H7 (cell line): ENCODE measurements around the gene KLHL5. TPM values are rescaled to one million over a fixed set of nuclear protein-coding genes. Genes with fewer than 3 reads are reported as not detected.

Source experiments
- DNase-seq: peaks from one replicate; pipeline ENCODE4 v3.0.0; 2012
- H3K27me3 ChIP-seq: 2 replicates; pipeline ENCODE4 v1.6.0; 2011; ENCODE audit warnings: mild to moderate bottlenecking, low read length; ENCODE audit not compliant: control insufficient read depth, insufficient read depth
- H3K36me3 ChIP-seq: replicated peaks from 2 replicates; pipeline ENCODE4 v1.5.1; 2011; ENCODE audit warnings: low read length; ENCODE audit not compliant: control insufficient read depth, insufficient read depth
- H3K4me3 ChIP-seq: 2 replicates; pipeline ENCODE4 v1.5.1; 2011; ENCODE audit warnings: low read depth, mild to moderate bottlenecking, control low read depth, low read length, moderate library complexity; ENCODE audit not compliant: insufficient read depth
- total RNA-seq: library from RNA; depleted of rRNA; stranded (reverse); fragments of >200 nt; shearing (Covaris generic); gene quantifications from 2 replicates; pipeline ENCODE4 v1.2.3, GENCODE V29; 2014

KLHL5 gene
- total RNA-seq, 1 experiment from 2014 or later = 16.5 TPM

DNA sequence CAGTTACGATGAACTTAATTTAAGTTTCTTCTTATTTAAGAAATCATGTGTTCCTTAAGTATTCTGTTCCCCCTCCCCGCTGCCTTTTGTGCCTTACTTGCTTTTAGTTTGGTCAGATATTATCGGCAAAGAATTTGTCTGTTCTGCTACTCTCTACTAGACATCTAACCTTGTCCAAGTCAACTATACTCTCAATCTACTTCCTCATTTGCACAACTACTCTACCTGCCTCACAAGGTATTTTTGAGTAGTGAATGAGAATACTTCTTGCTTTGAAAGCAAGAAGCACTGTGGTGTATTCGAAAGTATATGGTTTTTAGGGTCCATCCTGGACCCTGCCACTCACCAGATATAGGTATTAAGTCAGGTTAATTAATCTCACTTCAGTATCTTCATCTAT lies 8.0 kb upstream of the KLHL5 start:
- Histone ChIP-seq H3K4me3 (no peak overlapping the region), H3K36me3 (no peaks in the 10 kb centered on the region), H3K27me3 (no peaks in the 10 kb centered on the region)
- no peak for DNase-seq

DNA sequence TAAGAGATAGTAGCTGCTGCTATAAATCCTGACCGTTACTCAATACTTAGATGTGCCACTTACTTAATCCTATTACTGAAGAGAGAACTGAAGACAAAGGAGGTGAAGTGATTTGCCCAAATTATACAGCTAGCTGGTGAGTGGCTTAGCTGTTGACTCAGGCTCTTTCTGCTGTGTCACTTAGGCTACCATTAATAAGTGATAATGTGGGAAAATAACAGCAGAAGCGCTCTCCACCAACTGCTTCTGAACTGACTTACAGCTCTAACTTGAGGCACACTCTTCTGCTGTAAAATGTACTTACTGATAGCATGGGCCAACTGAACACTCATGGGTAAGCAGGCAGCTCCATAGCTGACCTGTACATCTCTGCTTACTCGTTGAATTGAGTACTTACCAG lies 7.5 kb upstream of the KLHL5 start:
- H3K27me3 ChIP-seq = no peaks in the 10 kb centered on the region
- no peak overlapping the region for H3K4me3 ChIP-seq
- no peaks in the 10 kb centered on the region for H3K36me3 ChIP-seq
- DNase-seq = no peak

DNA sequence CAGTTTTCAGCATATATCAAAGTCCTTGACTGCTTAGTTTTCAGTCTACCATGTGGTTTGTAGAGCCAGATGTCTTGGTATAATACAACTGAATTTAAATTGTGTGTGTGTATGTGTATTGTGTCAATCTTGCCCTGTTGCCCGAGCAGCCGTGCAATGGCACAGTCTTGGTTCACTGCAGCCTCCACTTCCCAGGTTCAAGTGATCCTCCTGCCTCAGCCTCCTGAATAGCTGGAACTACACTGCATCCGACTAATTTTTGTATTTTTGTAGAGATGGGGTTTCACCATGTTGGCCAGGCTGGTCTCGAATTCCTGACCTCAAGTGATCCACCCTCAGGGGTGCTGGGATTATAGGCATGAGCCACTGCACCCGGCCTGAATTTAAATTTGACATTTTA lies 6.0 kb upstream of the KLHL5 start:
- H3K4me3 ChIP-seq = no peak overlapping the region
- DNase-seq = no peak
- H3K36me3 ChIP-seq = no peaks in the 10 kb centered on the region
- H3K27me3 ChIP-seq = no peaks in the 10 kb centered on the region

DNA sequence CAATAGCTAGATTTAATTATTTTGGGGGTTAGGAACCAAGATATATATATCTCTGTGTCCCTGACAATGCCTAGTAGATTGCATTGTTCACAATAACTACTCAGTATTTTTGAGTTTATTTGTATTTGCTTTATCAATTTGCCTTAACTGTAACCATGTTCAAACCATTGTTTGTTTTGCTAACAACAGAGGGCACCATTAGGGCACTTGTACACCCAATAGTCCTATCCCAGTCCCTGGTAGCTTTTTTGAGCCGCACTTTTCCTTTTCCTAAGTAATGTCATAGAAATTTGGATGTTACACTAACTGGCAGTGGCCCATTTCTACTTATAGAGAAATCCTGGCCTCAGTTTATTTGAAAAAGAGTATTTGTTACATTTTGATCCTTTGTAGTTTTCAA lies 575 bp upstream of the KLHL5 start:
- no peak overlapping the region for H3K4me3 ChIP-seq
- H3K27me3 ChIP-seq = no peaks in the 10 kb centered on the region
- H3K36me3 ChIP-seq = no peaks in the 10 kb centered on the region
- no peak for DNase-seq

DNA sequence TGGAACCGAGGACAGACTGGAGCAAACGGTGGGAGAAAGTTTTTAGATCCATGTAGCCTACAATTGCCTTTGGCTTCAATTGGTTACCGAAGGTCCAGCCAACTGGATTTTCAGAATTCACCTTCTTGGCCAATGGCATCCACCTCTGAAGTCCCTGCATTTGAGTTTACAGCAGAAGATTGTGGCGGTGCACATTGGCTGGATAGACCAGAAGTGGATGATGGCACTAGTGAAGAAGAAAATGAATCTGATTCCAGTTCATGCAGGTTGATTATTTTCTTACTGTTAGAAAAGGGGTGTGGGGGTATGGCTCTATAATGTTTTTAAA lies 702 bp downstream of the KLHL5 start:
- DNase-seq = no peak
- no peaks in the 10 kb centered on the region for H3K36me3 ChIP-seq
- no peaks in the 10 kb centered on the region for H3K27me3 ChIP-seq
- H3K4me3 ChIP-seq = no peak overlapping the region

DNA sequence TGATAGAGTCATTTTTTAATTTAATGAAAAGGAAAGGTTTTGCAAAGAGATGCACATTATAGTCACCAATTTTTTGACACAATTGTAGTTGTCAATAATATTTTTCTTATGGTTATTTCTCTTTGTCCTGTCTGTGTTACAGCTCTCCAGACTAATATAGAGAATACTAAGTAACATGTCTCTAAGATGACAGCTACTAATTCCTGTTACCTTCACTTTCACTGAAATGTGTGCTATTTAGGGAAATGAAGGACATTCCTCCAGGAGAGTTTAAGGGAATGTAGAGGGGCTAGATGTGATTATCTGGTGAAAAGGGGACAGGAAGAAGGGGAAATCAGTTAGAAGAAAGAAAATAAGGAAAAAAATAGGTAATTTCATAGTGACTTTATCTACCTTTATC lies 1.4 kb downstream of the KLHL5 start:
- DNase-seq = no peak
- Histone ChIP-seq H3K27me3 (no peaks in the 10 kb centered on the region), H3K36me3 (no peaks in the 10 kb centered on the region), H3K4me3 (no peak overlapping the region)

DNA sequence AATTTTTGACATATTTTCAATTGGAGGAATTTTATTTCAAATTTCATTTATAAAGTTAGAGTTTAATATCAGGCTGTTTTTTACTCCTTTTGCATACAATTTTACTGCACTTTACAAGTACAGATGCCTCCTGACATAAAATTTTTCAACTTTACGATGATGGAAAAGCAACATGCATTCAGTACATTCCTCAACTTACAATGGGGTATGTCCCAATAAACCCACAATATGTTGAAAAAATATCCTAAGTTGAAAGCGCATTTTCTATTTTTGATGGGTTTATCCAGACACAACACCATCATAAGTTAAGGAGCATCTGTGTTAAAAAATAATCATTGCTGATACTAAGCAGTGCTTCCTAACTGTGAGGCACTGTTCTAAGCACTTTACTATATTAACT lies 4.3 kb downstream of the KLHL5 start:
- H3K36me3 ChIP-seq = no peaks in the 10 kb centered on the region
- no peaks in the 10 kb centered on the region for H3K27me3 ChIP-seq
- no peak overlapping the region for H3K4me3 ChIP-seq
- no peak for DNase-seq

DNA sequence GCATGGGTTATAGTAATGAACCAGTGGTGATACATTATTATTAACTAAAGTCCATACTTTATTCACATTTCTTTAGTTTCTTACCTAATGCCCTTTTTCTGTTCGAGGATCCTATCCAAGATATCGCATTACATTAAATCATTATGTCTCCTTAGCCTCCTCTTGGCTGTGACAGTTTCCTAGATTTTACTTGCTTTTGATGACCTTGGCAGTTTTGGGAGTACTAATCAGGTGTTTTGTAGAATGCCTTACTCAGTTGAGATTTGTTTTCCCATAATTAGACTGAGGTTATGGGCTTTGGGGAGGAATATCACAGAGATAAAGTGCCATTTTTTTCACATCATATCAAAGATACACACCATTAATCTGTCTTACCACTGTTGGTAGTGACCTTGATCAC lies 5.0 kb downstream of the KLHL5 start:
- H3K4me3 ChIP-seq = no peak overlapping the region
- H3K27me3 ChIP-seq = no peaks in the 10 kb centered on the region
- no peak for DNase-seq
- no peaks in the 10 kb centered on the region for H3K36me3 ChIP-seq

DNA sequence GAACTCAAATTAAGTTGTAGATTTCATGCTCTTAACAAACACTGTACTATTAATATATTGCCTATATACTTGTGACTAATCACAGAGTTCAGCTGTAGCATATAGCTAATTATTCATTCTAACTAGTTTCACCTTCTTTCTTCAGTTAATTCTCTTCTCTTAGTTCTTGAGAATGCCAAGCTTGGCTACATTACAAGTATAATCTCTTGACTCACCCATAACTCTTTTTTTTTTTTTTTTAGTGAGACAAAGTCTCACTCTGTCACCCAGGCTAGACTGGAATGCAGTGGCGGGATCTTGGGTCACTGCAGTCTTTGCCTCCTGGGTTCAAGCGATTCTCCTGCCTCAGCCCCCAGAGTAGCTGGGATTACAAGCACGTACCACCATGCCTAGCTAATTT lies 5.4 kb downstream of the KLHL5 start:
- no peaks in the 10 kb centered on the region for H3K36me3 ChIP-seq
- H3K27me3 ChIP-seq = no peaks in the 10 kb centered on the region
- no peak overlapping the region for H3K4me3 ChIP-seq
- no peak for DNase-seq

DNA sequence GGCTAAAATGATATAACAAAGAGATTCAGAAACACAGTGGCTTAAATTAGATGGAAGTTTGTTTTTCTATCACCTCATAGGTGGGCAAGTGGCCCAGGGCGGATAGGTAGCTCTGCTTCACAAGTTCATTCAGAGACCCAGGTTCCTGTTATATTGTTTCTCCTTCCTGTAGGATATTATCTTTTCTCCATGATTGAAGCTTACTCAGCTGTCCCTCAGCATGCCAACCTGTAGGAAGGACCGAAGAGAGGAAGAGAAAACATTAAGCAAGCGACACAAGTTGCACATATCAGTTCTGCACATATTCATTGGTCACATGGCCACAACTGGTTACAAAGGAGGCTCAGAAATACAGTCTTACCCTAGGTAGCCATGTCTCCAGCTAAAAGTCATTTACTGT lies 6.9 kb downstream of the KLHL5 start:
- no peak for DNase-seq
- no peak overlapping the region for H3K4me3 ChIP-seq
- H3K27me3 ChIP-seq = no peaks in the 10 kb centered on the region
- H3K36me3 ChIP-seq = no peaks in the 10 kb centered on the region

DNA sequence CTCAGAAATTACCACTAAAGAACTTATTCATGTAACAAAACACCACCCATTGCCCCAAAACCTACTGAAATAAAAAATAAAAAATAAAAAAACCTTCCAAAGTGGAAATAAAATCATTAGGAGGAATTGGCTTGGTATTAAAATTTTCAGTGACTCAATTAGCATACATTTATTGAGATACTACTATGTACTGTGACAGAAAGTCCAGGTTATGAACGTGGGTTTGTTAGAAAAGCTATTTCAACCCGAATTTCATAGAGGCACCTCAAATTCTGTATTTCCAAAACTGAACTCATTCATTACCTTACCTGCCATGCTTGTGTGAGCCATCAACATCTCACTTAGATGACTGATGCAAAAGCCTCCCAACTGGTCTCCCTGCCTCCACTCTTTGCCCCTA lies 16.8 kb downstream of the KLHL5 start:
- Histone ChIP-seq H3K4me3 (no peak overlapping the region), H3K27me3 (no peaks in the 10 kb centered on the region), H3K36me3 (no peaks in the 10 kb centered on the region)
- no peak for DNase-seq

DNA sequence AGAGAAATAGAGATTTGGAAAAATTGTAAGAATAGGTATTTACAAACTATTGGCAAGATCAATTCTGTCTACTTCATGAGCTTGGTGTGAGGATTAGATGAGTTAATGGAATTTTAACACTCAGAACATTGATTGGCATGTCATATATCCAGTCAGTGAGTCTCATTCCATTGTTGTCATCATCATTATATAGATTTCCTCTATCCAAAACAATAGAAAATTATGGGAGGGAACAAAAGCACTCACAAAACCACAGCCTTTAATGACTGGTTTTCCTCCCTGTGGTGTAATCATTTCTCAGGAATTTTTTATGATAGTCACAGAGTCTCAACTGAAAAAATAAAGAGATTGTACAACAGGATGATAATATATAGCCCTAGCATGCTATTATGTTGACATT lies 21.1 kb downstream of the KLHL5 start:
- DNase-seq = no peak
- Histone ChIP-seq H3K27me3 (no peaks in the 10 kb centered on the region), H3K4me3 (no peak overlapping the region), H3K36me3 (no peaks in the 10 kb centered on the region)

DNA sequence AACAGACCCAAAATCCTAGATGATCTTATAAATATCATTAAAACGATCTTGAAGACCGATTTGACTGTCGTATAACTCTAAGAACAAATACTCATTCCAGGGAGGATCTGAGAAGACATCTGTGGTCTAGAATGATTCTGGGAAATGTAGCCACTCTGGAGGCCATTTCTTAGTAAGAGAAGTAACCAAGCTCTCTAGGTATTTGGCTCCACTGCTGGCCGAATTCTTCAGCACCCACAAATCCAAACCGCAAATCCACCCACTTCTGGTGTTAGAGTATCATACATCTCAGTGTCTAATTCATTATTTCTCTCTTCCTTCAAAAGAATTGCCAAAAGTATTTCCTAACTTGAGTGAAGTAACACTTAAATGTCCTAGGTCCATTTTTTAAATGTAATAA lies 23.9 kb downstream of the KLHL5 start:
- H3K4me3 ChIP-seq = no peak overlapping the region
- no peaks in the 10 kb centered on the region for H3K36me3 ChIP-seq
- no peak for DNase-seq
- H3K27me3 ChIP-seq = no peaks in the 10 kb centered on the region

DNA sequence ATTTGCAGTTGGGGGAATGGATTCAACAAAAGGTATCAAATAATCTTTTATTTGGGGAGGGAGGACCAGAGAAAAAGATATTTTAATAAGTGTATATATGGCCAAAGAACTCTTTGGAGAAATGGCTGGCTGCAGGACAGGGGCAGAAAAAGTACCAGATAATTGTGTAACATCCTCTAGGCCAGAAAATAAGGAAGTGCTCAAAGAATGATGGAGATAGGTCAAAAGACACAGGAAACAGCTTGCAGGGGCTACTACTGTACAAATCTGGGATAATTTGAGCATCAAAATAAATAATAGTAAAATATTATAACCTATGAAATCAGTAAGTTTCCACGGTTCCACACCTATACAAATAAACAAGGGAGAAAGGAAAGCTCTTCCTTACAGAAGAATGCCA lies 34.8 kb downstream of the KLHL5 start:
- H3K4me3 ChIP-seq = no peak overlapping the region
- H3K36me3 ChIP-seq = no peaks in the 10 kb centered on the region
- no peak for DNase-seq
- no peaks in the 10 kb centered on the region for H3K27me3 ChIP-seq

DNA sequence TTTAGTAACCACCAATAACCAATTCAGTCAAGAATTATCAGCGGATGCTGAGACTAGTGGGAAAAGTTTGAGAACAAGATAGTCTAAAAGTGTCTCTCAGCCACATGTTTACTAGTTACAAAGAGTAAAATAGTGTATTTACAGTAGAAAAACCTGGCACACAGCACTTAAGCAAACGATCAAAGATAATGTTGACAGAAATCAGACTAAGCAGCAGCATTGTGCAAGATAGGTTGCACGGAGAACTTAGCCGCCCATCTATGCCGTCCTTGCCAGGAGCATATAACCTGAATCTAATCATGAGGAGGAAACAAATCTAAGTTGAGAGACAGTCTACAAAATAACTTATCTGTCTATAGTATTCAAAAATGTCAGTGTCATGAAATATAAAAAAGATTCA lies 35.3 kb downstream of the KLHL5 start:
- Histone ChIP-seq H3K4me3 (no peak overlapping the region), H3K27me3 (no peaks in the 10 kb centered on the region), H3K36me3 (no peaks in the 10 kb centered on the region)
- no peak for DNase-seq

DNA sequence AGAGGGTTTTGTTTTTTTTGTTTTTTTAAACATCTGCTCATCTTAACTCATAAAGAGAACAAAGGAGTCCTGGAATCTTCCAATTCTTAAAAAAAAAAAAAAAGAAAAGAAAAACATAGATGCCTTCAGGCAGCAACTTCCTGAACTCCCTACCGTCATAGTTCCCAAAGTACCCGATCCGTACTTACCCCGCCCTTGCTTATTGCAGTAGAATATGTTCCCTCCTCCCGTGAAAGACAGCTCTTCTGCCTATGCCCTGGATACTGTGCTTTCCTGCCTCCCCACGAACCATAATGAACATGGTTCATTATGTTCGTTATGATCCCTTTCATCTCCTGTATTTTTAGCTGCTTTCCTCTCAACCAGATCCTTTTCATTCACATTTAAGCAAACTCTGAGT lies 40.3 kb downstream of the KLHL5 start:
- H3K36me3 ChIP-seq = no peaks in the 10 kb centered on the region; the same call in none of the 2 replicates
- no peak overlapping the region for H3K4me3 ChIP-seq
- DNase-seq = no peak
- no peaks in the 10 kb centered on the region for H3K27me3 ChIP-seq
